Common myeloid progenitor, CD34-positive (primary cell): ENCODE results near the gene COMMD1.

Experiments used
- CTCF ChIA-PET: fragments of 350-600 bp; sonication (Branson Sonifier 250); formaldehyde crosslinking; loops from one replicate; lab custom pipeline; 2021; ENCODE audit warnings: antibody characterized with exemption; lab: Charles Lee
- POLR2A ChIA-PET: fragments of 350-600 bp; sonication (Branson Sonifier 250); formaldehyde crosslinking; loops from one replicate; lab custom pipeline; 2021; ENCODE audit warnings: antibody characterized with exemption; lab: Charles Lee
- DNase-seq, 3 donors: peaks; one replicate each; pipeline versions ENCODE4 v3.0.0 to v3.0.0-alpha.2; 2013
- H3K27ac ChIP-seq, 2 experiments: 1 replicate in 1 of 2; 2 replicates in 1 of 2; pipeline ENCODE4 v1.7.0; 2013; ENCODE audit warnings: inconsistent platforms in 2 of 2, low read length in 2 of 2, mild to moderate bottlenecking in 2 of 2, low read depth in 1 of 2, moderate library complexity in 1 of 2; ENCODE audit not compliant: severe bottlenecking in 2 of 2, insufficient read depth in 1 of 2, poor library complexity in 1 of 2
- H3K27me3 ChIP-seq, 5 experiments: replicated peaks in 2 of 5; 1 replicate in 3 of 5; 2 replicates in 2 of 5; pipeline versions ENCODE4 v1.6.1 to v1.7.0; 2013; ENCODE audit warnings: low read length in 4 of 5, mild to moderate bottlenecking in 2 of 5, moderate library complexity in 2 of 5, inconsistent platforms in 1 of 5; ENCODE audit not compliant: insufficient read depth in 5 of 5, control insufficient read depth in 4 of 5
- H3K36me3 ChIP-seq, 4 experiments: 1 replicate in 2 of 4; 2 replicates in 2 of 4; pipeline versions ENCODE4 v1.6.1 to v1.7.0; 2013; ENCODE audit warnings: low read length in 3 of 4, control low read depth in 1 of 4, mild to moderate bottlenecking in 1 of 4; ENCODE audit not compliant: control insufficient read depth in 4 of 4, insufficient read depth in 4 of 4
- H3K4me1 ChIP-seq, 4 experiments: 1 replicate in 3 of 4; 2 replicates in 1 of 4; pipeline versions ENCODE4 v1.6.1 to v1.7.1; 2013; ENCODE audit warnings: low read length in 3 of 4, mild to moderate bottlenecking in 3 of 4, control low read depth in 1 of 4, inconsistent platforms in 1 of 4, moderate library complexity in 1 of 4; ENCODE audit not compliant: control insufficient read depth in 4 of 4, insufficient read depth in 4 of 4; ENCODE audit errors: control extremely low read depth in 1 of 4
- H3K4me3 ChIP-seq, 7 experiments: 1 replicate in 4 of 7; 2 replicates in 3 of 7; pipeline versions ENCODE4 v1.5.1 to v1.7.0; 2013; ENCODE audit warnings: mild to moderate bottlenecking in 7 of 7, low read length in 6 of 7, moderate library complexity in 6 of 7, inconsistent platforms in 2 of 7, low read depth in 2 of 7, control low read depth in 1 of 7; ENCODE audit not compliant: insufficient read depth in 4 of 7, control insufficient read depth in 1 of 7; ENCODE audit errors: extremely low read depth in 1 of 7
- H3K9me3 ChIP-seq, 5 experiments: 1 replicate in 4 of 5; 2 replicates in 1 of 5; pipeline versions ENCODE4 v1.6.1 to v1.7.1; 2013; ENCODE audit warnings: low read length in 4 of 5, mild to moderate bottlenecking in 2 of 5, inconsistent platforms in 1 of 5, low read depth in 1 of 5, moderate library complexity in 1 of 5; ENCODE audit not compliant: control insufficient read depth in 4 of 5, insufficient read depth in 2 of 5; ENCODE audit errors: control extremely low read depth in 1 of 5
- WGBS: methylation state at CpG from one replicate; pipeline ENCODE4 v1.1.5; 2013; ENCODE audit not compliant: insufficient coverage; 5-methylcytosine and 5-hydroxymethylcytosine counted together

Gene COMMD1

DNA sequence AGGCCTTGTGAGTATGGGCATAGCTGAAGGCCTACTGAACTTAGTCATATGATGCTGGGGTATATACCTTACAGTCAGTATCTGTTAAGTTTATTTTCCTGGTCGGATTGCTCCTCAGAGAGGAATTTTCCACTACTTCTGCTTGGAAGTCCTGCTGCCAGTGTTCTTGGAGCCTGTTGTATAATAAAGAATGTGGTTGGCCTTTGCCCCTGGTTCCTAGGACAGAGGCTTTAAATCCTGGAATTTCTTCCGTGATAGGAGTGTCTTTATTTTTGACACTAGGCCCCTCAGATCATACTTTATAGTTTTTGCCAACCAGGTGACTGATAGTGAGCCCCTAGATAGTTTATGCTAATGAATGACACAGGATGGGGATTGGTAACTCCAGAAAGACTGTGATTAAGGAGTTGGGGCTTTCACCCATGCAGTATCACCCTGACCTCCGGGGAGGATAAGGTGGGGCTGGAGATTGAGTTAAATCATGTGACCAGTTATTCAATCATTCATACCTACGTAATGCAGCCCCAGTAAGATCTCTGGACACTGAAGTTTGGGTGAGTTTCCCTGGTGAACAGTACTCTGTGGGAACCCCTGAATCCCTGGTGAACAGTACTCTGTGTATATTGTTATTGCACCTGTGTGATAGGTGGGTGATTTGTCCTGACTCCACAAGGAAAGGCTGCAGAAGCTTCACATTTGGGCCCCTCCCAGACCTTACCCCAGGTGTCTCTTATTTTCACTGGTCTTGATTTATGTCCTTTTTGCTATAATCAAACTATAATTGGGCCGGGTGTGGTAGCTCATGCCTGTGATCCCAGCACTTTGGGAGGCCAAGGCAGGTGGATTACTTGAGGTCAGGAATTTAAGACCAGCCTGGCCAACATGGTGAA lies 56.9 kb downstream of the COMMD1 start:
- Histone ChIP-seq H3K9me3 (peaks cover 0 to 8% (median 3%) of the 10 kb centered on the region in 5 experiments), H3K27me3 (no peaks in the 10 kb centered on the region), H3K27ac (no peak overlapping the region), H3K4me1 (peaks cover 2 to 10% (median 9%) of the 10 kb centered on the region in 4 experiments), H3K4me3 (no peak overlapping the region), H3K36me3 (peaks cover 0 to 3% (median under 1%) of the 10 kb centered on the region in 4 experiments)
- DNase-seq, result no peak
- ChIA-PET POLR2A (no interaction called here), CTCF (interaction anchor here (1.0 kb wide), 1 partner anchor 32 kb away, joined by 4 read pairs; no protein-coding TSS in a partner anchor)
- 100% methylated on average over 2 of the region's 5 CpGs for WGBS

GRCh38 chr2:61966087-61966727 lies 60.7 kb downstream of the COMMD1 start:
- H3K9me3 ChIP-seq, result no peaks in the 10 kb centered on the region
- POLR2A ChIA-PET, result no interaction called here
- no peak overlapping the region for H3K27ac ChIP-seq
- peaks cover 0 to 2% (median 0%) of the 10 kb centered on the region in 4 experiments for H3K4me1 ChIP-seq
- CTCF ChIA-PET, result interaction anchor here (1.3 kb wide), 1 partner anchor 12 kb away, joined by 3 read pairs; no protein-coding TSS in a partner anchor
- H3K36me3 ChIP-seq, result no peaks in the 10 kb centered on the region
- DNase-seq, result no peak
- H3K4me3 ChIP-seq, result no peak overlapping the region
- 100% methylated on average over 1 of the region's 2 CpGs for WGBS
- H3K27me3 ChIP-seq, result no peaks in the 10 kb centered on the region

GRCh38 chr2:61967262-61967661 lies 61.8 kb downstream of the COMMD1 start:
- Histone ChIP-seq H3K27ac (no peak overlapping the region), H3K4me1 (peaks cover 0 to 2% (median 0%) of the 10 kb centered on the region in 4 experiments), H3K4me3 (no peak overlapping the region), H3K36me3 (no peaks in the 10 kb centered on the region), H3K9me3 (no peaks in the 10 kb centered on the region), H3K27me3 (no peaks in the 10 kb centered on the region)
- WGBS, result no CpG with 5 or more reads among the region's 1 CpG
- ChIA-PET POLR2A (interaction anchor here (0.6 kb wide), 1 partner anchor 13 kb away, joined by 3 read pairs; no protein-coding TSS in a partner anchor), CTCF (no interaction called here)
- no peak for DNase-seq

- POLR2A ChIA-PET, result no interaction called here
- DNase-seq, result no peak
Measured at GRCh38 chr2:61969376-61969775, 63.9 kb downstream of the COMMD1 start.

GRCh38 chr2:61970807-61971556 lies 65.5 kb downstream of the COMMD1 start:
- Histone ChIP-seq H3K4me1 (peaks cover 0 to 2% (median 0%) of the 10 kb centered on the region in 4 experiments), H3K27ac (no peak overlapping the region), H3K27me3 (no peaks in the 10 kb centered on the region), H3K9me3 (no peaks in the 10 kb centered on the region), H3K36me3 (no peaks in the 10 kb centered on the region), H3K4me3 (no peak overlapping the region)
- DNase-seq, result no peak
- ChIA-PET CTCF (interaction anchor here (0.6 kb wide), 1 partner anchor 14 kb away, joined by 3 read pairs; no protein-coding TSS in a partner anchor), POLR2A (no interaction called here)
- WGBS, result 98% methylated on average over 13 of the region's 14 CpGs

More at GRCh38 chr2:61969376-61969775, 63.9 kb downstream of the COMMD1 start:
- CTCF ChIA-PET, result interaction anchor here (1.1 to 1.3 kb wide), 2 partner anchors 9 to 28 kb away, joined by 3 to 4 read pairs; no protein-coding TSS in a partner anchor
- peaks cover 0 to 2% (median 0%) of the 10 kb centered on the region in 4 experiments for H3K4me1 ChIP-seq
- H3K27me3 ChIP-seq, result no peaks in the 10 kb centered on the region
- no CpG with 5 or more reads among the region's 1 CpG for WGBS
- H3K4me3 ChIP-seq, result no peak overlapping the region
- H3K36me3 ChIP-seq, result no peaks in the 10 kb centered on the region
- H3K27ac ChIP-seq, result no peak overlapping the region
- H3K9me3 ChIP-seq, result no peaks in the 10 kb centered on the region

- Histone ChIP-seq H3K4me1 (peaks cover 0 to 9% (median 7%) of the 10 kb centered on the region in 4 experiments), H3K4me3 (no peak overlapping the region), H3K27me3 (no peaks in the 10 kb centered on the region), H3K9me3 (peaks cover 0 to 5% (median 0%) of the 10 kb centered on the region in 5 experiments), H3K36me3 (no peaks in the 10 kb centered on the region), H3K27ac (peak overlapping the region; percentile 13 to 62)
- DNase-seq, result peak; percentile 15 to 81 (median 73)
- ChIA-PET CTCF (interaction anchor here (0.6 to 1.0 kb wide), 2 partner anchors 15 to 68 kb away, joined by 3 read pairs; no protein-coding TSS in a partner anchor), POLR2A (interaction anchor here (1.1 kb wide), 1 partner anchor 326 kb away, joined by 3 read pairs; no protein-coding TSS in a partner anchor)
Measured at GRCh38 chr2:61978522-61978921, 73.0 kb downstream of the COMMD1 start.
